ENCODE measurements around the gene HTR2B.

HTR2B gene

DNA sequence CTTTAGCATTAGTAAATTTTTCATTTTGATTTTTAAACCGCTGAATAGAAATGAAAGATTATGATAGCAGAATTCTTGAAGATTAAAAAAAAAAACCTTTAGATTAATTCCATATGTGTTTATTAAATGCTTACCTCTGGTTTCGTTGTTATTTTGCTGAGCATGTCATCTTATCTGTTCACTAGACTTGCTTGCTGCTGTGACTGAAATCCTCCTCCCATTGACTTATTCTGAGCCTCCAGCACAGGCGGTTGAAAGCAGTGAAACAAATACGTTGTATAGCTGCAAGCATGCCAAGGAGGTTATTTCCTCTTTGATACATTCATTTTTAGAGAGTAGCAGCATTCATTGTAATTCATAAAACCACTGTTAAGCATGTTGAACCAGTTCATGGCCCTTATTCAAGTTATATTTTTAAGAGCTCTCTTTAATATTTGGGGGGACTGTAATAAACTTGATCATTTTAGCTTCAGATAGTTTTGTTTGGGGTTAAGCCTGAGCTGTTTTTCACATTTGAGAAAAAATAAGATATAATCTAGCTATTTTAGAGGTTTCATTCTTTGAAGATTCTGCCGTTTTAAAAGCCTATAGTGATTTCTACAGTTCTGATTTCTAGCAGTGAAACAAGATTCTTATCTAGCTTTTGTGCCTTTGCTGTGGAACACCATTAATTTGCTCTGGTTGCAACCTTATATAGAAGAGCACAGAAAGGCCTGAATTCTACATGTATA is at the start of gene HTR2B:
Gene HTR2B, minus strand, starts transcription at position 205 of the 731 bp plus-strand sequence. CDS start 1,278 bp downstream, outside the sequence.
- DNase-seq: no peak
- TF ChIP-seq POLR2A (IDR thresholded peaks at IDR 0.05; ENCODE audit: low read length): no peak
- TF ChIP-seq GATA1 (IDR thresholded peaks at IDR 0.05; ENCODE audit: low read depth, low read length): no peak

DNA sequence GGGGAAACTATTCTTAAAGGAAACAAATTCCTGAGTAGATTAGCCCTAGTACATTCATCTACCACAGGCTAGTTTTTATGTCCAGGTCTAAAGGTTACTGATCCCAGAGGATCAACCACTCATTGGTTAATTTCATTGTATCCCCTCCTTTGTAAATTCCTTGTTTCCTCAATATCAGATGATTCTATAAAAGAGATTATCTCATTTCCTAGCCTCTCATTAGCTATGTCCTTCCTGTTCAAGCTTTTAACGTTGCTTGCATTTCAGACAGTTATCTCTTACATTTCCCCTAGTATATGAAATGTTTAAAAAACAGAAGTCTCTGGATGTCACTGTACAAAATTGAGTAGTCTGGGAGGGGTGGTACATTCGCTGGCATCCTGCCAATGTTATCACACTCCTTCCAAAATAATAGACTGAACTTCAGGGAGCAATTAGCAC is 49.4 kb upstream of the HTR2B start:
- no peak for DNase-seq
- TF ChIP-seq GATA1 (IDR thresholded peaks at IDR 0.05; ENCODE audit: low read depth, low read length) (no peak), POLR2A (IDR thresholded peaks at IDR 0.05; ENCODE audit: low read length) (no peak)

DNA sequence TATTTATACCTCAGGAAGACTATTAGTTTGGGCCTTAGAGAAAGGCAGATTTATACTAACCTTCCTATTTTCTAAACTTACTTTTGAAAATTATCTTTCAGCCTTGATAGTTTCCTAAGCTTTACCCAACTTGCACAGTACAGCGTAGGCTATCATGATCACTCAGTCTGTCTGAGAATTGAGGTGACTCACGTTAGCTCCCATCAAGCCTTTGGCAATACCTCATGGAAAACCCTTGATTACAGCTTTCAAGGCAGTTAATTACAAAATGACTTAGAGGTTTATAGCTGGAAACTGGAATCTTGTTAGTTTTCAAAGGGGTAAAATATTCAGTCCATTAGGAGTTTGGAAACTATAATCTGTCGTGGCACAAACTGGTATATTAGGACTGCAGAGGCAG is 47.2 kb upstream of the HTR2B start:
- no peak for DNase-seq
- TF ChIP-seq GATA1 (IDR thresholded peaks at IDR 0.05; ENCODE audit: low read depth, low read length) (no peak), POLR2A (IDR thresholded peaks at IDR 0.05; ENCODE audit: low read length) (no peak)

DNA sequence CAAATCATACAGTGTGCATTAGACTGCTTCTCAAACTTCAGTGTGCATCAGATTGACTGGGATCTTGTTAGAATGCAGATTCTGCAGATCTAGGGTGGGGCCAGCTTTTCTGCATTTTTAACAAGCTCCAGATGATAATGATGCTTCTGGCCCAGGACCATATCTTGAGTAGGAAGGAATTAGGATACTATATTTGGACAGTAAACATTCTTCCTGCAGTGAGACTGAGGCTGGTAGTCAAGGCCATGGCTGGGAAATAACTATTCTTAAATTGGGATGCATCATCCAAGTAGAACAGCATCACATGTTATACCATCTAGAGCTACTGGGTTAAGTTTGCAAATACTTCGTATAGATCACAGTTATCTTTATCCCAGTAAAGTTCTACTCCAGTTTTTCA is 45.2 kb upstream of the HTR2B start:
- no peak for DNase-seq
- TF ChIP-seq POLR2A (IDR thresholded peaks at IDR 0.05; ENCODE audit: low read length): no peak

DNA sequence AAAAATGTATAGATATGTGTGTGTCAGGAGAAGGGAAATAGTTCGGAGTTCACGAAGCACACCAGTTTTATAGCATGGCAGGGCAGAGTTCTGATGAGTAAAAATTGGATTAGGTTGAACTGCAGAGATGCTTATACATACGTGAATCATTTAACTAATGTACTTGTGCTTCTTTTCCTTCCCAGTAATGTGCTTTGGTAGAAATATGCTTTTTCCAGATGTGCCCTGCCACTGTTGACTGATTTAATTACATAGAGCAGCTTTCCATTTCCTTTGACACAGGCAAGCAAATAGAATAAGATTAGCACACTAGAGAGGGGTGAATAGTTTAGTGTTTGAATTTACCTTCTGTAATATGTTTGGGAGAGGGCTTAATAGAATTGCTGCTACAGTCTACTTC is 44.6 kb upstream of the HTR2B start:
- TF ChIP-seq POLR2A (IDR thresholded peaks at IDR 0.05; ENCODE audit: low read length) (no peak), GATA1 (IDR thresholded peaks at IDR 0.05; ENCODE audit: low read depth, low read length) (no peak)
- no peak for DNase-seq

DNA sequence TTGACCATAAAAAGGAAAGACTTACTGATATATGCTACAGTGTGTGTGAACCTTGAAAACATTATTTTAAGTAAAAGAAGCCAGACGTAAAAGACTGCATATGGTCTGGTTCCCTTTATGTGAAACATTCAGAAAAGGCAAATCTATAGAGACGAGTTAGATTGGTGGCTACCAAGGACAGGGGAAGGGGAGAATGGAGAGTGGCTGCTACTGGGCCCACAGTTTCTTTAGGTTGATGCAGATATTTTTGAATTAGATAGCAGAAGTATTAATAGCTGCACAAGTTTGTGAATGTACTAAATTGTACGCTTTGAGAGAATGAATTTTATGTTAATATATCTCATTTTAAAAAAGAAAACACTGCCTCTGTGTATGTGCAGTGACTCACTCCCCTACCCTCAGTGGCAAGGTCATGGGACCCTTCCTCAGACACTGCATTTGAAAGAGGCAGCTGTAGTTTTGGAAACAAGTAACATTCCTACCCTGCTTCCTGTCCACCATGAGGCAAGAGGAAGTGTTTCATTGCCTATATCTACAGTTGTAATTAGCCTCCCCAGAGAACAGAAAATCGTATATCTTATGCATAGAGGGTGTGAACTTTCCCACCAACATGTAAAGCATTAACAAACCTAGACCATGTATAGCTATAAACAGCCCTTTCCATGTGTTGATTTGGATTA is 43.8 kb upstream of the HTR2B start:
- DNase-seq: no peak

DNA sequence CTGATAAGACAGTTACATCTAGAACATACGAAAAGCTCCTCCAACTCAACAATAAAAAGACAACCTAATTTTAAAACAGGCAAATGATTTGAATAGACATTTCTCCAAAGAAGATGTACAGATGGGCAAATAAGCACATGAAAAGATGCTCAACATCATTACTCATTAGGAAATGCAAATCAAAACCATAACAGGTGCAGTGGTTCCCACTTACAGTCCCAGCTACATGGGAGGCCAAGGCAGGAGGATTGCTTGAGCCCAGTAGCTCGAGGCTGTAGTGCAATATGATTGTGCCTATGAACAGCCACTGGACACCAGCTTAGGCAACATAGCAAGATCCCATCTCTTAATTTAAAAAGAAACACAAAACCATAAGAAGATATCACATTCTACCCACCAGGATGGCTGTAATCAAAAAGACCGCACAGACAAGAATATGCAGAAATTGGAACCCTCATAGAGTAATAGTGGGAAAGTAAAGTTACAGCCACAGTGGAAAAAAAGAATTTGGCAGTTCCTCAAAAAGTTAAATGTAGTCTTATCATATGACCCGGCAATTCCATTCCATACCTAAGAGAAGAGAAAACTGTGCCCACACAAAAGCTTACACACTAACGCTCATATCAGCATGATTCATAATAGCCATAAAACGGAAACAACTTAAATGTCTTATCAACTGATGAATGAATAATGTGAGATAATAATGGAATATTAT is 43.1 kb upstream of the HTR2B start:
- TF ChIP-seq GATA1 (IDR thresholded peaks at IDR 0.05; ENCODE audit: low read depth, low read length): no peak
- TF ChIP-seq POLR2A (IDR thresholded peaks at IDR 0.05; ENCODE audit: low read length): no peak
- DNase-seq: no peak

More for the DNA sequence above, 43.8 kb upstream of the HTR2B start:
- TF ChIP-seq GATA1 (IDR thresholded peaks at IDR 0.05; ENCODE audit: low read depth, low read length): no peak
- no peak for TF ChIP-seq POLR2A (IDR thresholded peaks at IDR 0.05; ENCODE audit: low read length)

DNA sequence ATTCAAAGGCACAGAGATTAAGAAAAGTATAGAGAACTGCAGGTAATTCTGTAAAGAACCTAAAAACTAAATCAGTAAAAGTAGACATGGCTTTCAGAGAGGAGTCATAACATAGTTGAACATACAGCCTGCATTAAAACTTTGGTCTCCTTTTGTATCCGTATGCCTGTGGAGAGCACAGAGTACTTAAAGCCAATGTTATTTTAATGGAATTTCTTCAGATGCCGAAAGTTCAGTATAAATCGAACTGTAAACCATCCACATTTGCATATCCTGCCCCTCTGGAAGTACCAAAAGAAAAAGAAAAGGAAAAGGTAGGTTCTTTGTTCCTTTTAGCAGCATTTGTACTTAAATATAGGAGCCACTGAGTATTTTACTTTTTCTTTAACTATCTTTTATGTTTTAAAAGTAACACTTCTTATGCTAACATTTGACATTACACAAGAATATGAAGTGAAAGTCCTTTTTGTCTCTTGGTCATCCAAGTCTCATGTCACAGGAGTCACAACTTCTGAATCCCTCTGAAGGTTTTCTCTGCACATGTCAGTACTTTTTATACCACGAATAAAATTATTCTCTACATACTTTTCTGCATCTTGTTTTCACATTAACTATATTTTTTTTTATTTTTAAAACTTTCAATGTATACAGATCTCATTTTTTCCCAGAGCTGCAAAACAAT is 38.7 kb upstream of the HTR2B start:
- TF ChIP-seq POLR2A (IDR thresholded peaks at IDR 0.05; ENCODE audit: low read length) (no peak), GATA1 (IDR thresholded peaks at IDR 0.05; ENCODE audit: low read depth, low read length) (no peak)
- DNase-seq: no peak

DNA sequence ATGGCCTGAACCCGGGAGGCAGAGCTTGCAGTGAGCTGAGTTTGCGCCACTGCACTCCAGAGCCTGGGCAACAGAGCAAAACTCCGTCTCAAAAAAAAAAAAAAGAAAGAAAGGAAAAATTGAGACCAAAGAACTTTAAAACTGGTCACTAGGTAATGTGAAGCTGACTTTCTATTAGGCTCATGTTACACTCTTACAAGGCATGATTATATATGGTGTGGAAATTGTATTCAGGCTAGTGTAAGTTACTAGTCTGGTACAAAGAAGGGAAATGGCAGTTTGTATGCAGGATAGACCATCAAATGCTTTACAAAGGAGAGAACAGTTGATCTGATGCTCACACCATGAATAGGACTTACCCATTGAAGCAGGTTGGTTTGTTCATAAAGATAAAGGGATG is 38.2 kb upstream of the HTR2B start:
- TF ChIP-seq POLR2A (IDR thresholded peaks at IDR 0.05; ENCODE audit: low read length): no peak
- no peak for TF ChIP-seq GATA1 (IDR thresholded peaks at IDR 0.05; ENCODE audit: low read depth, low read length)
- no peak for DNase-seq

DNA sequence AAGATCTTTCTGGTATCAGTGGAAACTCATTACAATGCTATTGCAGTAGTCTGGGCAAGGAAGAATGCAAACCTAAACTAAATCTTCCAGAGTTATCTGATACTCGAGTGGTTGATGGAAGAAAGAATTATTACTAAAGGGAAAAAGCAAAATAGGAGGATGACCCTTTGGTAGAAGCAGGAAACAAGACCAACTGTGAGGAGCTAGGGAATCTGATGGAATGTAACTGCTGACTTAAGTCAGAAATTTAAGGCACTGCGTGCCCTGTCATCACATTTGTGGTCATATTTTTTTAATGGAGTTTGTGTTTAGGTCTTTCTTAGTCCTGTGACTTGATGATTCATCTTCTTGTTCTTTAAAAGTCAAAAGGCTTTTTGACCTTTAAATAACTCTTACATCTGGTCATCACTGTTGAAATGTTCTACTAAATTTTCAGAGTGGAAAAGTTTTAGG is 37.1 kb upstream of the HTR2B start:
- TF ChIP-seq POLR2A (IDR thresholded peaks at IDR 0.05; ENCODE audit: low read length) (no peak), GATA1 (IDR thresholded peaks at IDR 0.05; ENCODE audit: low read depth, low read length) (no peak)
- no peak for DNase-seq

DNA sequence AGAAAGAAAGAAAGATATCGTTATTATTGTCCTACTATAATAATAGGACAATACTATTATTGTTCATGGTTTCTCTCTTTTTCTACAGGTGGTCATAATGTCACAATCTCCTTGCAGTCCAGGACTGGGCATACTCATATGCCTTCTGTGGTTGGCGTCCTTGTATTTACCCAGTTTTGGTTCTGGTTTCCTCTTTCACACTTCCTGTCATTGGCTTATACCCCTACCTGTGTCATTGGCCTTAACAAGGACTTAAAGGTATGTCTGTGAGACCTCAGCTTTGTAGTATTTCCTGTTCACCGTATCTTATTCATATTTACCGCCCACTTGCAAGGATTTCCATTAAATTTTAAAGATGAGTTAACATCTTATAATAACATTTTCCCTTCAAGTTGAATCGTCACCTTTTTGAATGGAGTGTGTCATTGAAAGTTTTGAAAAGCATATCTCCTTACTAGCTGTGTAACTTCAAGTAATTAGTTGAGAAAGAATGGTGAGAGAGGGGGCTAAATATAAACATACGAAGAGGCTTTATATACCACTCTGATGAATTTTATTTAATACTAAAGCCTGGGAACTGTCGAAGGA is 36.5 kb upstream of the HTR2B start:
- DNase-seq: no peak

DNA sequence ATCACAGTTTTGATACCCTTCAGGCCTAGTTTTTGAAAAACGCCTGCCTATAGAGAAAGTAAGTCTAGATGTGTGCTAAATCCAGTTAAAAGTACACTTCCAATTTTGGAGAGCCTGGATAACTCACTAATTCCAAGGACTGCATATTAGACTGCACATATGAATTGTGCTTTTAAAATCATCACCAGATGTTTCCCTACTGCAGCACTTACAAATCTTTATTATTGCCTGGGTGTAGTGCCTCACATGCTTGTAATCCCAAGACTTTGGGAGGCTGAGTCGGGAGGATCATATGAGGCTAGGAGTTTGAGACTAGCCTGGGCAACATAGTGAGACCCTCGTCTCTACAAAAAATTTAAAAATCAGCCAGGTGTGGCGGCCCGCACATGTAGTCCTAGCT is 35.9 kb upstream of the HTR2B start:
- TF ChIP-seq POLR2A (IDR thresholded peaks at IDR 0.05; ENCODE audit: low read length) (no peak), GATA1 (IDR thresholded peaks at IDR 0.05; ENCODE audit: low read depth, low read length) (no peak)
- DNase-seq: no peak

More for the DNA sequence above, 36.5 kb upstream of the HTR2B start:
- TF ChIP-seq POLR2A (IDR thresholded peaks at IDR 0.05; ENCODE audit: low read length) (no peak), GATA1 (IDR thresholded peaks at IDR 0.05; ENCODE audit: low read depth, low read length) (no peak)

DNA sequence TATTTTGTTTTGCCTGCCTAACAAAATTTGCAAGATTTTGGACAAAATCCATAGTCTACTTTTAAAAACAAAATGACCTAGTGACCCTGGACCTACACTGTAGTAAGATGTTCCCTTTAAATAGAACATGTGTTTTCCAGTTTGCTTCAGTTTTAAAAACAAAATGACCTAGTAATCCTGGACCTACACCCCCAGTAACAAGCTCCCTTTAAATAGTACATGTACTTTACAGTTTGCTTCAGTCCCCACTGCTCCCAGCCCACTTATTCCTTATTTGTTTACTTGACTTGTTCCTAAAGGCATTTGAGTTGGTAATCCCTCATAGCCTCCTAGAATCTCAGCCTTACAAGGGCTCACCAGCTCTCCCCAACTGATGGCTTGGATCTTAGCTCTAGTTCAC is 34.5 kb upstream of the HTR2B start:
- no peak for DNase-seq
- TF ChIP-seq POLR2A (IDR thresholded peaks at IDR 0.05; ENCODE audit: low read length) (no peak), GATA1 (IDR thresholded peaks at IDR 0.05; ENCODE audit: low read depth, low read length) (no peak)

Data from erythroblast (primary cell).